Measurements from ENCODE around the gene SEMA4C.

Gene SEMA4C, protein sequence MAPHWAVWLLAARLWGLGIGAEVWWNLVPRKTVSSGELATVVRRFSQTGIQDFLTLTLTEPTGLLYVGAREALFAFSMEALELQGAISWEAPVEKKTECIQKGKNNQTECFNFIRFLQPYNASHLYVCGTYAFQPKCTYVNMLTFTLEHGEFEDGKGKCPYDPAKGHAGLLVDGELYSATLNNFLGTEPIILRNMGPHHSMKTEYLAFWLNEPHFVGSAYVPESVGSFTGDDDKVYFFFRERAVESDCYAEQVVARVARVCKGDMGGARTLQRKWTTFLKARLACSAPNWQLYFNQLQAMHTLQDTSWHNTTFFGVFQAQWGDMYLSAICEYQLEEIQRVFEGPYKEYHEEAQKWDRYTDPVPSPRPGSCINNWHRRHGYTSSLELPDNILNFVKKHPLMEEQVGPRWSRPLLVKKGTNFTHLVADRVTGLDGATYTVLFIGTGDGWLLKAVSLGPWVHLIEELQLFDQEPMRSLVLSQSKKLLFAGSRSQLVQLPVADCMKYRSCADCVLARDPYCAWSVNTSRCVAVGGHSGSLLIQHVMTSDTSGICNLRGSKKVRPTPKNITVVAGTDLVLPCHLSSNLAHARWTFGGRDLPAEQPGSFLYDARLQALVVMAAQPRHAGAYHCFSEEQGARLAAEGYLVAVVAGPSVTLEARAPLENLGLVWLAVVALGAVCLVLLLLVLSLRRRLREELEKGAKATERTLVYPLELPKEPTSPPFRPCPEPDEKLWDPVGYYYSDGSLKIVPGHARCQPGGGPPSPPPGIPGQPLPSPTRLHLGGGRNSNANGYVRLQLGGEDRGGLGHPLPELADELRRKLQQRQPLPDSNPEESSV

DNA sequence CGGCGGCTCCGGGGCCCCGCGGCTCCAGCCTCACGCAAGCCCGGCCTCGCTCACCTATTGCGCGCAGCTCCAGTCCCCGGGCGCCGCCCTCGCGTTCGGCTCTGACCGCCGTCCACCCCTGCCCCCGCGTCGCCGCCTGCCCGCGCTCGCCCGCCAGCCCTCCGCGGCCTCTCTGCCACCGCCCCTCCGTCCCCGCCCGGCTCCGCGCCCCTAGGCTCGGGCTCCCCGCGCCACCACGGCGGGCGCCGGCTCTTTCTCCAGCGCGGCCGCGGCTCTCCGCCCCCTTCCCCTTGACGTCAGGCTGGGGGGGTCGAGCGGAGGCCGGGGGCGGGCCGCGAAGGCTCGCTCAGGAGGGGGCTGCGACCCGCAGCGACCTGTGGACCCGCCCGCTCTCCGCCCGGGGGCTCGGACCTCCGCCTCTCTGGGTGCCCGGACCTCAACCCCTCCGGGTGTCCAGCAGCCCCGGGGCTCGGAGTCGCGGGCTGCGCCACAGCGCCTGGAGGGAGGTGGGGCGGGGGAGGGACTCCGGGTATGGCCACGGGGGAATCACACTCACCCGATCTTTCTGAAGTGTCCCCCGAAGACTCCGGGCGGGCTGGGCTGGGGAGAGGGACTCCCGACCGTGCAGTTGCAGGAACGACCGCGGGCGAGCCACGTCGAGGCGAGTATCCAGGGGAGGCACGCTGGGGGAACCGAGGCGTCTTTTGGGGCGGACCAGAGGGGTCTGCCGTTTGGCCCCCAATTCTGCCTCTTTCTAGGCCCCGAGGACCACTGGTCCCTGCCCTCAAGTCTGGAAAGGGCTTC is at the start of gene SEMA4C:
SEMA4C (minus strand) TSS at position 259 of the 804 bp plus-strand sequence. CDS start 2,194 bp downstream, outside the sequence.
- DNase-seq (ENCODE audit: low read depth) = no peak

DNA sequence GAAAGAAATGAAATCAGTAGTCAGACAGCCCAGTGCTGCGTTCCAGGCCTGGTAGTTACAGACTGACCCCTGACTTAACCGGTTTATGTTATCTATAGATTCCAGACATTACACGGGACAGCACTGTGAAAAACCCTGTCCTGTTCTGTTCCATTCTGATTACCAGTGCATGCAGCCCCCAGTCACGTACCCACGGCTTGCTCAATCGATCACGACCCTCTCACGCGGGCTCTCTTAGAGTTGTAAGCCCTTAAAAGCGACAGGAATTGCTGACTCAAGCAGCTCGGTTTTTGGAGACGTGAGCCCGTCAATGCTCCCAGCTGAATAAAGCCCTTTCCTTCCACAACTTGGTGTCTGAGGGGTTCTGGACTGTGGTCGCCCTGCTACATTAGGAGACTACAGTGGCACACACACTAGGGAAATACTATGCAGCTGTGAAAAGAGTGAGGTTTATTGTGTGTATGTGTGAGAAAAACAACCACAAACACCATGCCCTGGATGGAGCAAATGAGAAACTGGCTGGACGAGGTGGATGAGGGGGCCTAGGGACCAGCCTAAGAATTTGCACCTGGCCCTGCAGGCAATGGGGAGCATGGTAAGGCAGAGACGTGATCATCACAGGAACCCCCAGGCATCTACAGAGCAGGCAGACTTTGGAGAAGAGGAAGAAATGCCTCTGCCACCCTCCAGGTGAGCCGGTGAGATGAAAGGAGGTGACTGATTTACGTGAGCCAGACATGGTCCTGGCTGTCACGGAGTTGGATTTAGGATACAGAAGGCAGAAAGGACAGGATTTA is 49.1 kb upstream of the SEMA4C start:
- no peak for DNase-seq (ENCODE audit: low read depth)

DNA sequence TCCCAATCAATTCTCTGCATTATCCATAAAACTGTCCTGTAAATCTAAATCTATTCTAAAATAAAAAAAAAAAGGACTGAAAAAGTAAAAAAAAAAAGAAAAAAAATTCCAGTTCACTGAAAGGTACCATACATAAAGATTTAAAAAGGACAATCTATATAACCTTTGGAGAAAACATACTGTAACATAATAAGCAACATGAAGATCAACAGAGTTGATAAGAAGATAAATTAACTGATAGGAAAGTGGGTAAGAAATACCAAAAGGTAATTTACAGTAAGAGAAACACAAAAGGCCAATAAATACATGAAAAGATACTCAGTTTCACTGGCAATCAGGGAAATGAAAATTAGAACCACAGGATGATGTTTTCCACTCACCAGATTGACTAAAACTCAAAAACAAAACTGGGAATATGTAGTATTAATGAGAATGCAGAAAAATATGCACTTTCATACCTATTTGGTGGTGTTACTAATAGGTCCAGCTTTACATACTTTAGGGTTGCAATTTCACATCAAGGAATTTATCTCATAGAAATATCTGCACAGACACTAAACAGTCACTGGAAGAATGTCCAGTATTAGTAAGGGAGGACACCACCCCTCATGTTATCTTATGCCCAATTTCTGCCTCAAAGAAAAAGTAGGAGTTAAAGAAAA is 48.3 kb upstream of the SEMA4C start:
- no peak for DNase-seq (ENCODE audit: low read depth)

DNA sequence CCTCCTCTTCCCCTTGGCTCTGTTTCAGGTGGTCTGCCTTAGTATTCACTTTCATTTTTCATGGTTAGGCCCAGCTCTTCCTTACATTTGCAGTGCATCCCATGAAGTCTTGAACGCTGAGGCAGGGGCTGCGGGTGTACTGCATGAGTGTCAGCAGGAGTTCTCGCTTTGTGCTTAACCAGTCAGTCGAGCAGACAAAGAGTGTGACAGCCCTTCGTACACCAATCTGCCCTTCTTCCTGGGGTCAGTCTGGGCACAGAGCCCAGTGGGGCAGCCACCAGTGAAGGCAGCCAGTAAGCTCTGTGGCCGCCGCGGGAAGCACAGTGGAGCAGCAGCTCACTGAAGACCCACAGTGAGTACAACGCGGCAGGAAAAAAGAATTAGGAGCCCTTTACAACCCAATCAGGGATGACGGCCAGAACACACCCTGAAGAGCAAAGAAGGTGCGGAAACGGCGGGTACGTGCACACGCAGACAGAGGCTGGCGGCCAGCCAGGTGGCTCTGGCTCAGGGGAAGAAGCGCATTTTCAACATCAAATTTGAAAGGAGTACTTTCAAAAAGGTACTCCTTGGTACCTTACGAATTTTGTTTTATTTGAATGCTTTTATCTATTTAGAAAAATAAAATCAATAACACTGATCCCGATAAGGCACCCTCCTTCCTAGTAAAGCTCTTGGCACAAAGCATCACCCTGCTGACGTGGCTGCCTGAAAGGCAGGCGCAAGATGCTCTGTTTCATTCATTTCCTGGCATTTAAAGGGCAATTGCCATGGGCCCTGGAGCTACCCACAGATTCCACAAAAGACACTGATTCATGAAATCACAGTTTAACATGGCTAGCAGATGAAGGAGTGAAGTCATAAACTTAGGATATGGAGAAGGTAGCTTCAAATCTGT is 47.0 kb upstream of the SEMA4C start:
- DNase-seq (ENCODE audit: low read depth) = no peak

DNA sequence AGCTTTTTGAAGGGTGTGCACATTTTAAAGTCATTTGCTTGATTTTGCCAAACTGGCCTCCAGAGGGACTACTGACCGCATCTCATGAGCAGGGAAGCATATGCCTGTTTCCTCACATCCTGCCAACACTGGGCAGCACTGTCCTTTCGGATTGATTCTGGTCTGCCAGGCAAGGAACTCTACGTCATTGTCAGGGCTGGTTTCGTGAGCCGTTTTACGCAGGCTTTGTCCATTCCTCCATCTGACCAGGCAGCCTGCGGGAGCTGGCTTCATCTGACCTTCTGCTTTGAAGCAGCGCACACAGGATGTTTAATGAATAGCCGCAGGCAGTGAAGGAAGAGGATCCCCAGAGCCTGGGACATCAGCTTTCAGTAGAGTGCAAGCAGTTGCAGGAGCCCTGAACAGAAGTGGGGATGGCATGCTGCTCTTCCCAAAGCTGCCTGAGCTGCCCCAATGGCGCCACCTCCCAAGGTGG is 46.3 kb upstream of the SEMA4C start:
- DNase-seq (ENCODE audit: low read depth) = no peak

DNA sequence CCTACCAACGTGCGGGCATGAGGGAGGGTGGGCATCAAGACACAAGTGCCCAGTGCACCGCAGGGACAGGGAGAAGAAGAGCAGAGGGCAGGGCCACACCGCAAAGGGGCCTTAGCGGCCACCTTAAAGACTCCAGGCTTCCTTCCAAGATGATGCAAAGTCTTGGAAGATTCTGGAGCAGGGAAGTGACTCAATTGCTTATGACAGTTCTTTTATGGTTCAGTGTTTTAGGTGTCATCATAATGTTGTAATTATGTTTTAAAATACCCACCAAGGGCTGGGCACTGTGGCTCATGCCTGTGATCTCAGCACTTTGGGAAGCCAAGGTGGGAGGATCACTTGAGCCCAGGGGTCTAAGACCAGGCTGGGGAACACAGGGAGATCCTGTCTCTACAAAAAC is 44.5 kb upstream of the SEMA4C start:
- DNase-seq (ENCODE audit: low read depth) = peak; percentile 27

DNA sequence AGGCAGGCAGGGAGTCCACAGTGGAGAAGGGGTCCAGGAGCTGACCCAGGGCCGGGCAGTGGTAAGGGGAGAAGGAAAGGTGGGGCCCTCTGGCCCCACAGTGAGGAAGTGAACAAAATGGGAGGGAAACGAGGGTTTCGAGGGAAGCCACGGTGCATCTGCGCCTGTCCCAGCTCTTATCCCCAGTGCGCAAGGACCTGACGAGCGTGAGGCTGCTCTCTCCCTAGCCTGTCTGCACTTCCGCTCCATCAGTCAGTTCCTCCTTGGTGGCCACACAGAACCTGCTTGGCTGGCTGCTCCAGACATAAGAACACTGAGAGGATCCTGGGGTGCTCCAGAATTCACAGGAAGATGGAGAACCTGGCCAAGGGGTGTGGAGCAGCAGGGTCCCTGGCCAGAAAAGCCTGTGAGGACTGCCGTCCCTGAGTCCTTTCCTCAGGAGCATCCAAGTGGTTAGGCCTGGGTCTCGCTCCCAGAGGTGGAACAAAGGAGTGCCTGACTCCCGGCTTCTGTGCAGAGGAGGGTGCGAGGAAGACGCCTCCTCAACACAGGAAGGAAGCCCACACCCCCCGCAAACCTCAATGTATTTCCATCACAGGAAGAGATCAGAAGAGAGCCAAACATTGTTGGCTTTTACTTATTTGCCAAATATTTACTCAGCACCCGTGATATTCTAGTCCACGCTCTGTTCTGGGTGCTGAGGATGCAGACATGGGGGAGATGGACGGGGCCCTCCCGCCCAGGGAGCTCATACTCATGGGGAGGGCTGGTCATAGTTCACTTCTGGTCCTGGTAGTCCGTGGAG is 43.7 kb upstream of the SEMA4C start:
- DNase-seq (ENCODE audit: low read depth) = no peak

DNA sequence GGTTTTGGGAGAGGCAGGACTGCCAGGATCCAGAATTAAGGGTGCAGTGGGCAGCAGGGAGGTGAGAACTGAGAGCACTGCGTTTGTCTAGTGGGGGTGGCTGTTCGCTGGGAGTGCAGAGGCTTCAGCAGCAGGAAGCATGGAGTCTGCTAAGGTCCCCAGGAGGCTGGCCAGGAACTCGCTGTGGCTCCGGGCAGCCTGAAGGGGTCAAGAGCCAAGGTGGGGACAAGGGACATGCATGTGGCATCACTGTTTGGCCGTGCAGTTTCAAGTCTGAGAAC is 43.2 kb upstream of the SEMA4C start:
- no peak for DNase-seq (ENCODE audit: low read depth)

DNA sequence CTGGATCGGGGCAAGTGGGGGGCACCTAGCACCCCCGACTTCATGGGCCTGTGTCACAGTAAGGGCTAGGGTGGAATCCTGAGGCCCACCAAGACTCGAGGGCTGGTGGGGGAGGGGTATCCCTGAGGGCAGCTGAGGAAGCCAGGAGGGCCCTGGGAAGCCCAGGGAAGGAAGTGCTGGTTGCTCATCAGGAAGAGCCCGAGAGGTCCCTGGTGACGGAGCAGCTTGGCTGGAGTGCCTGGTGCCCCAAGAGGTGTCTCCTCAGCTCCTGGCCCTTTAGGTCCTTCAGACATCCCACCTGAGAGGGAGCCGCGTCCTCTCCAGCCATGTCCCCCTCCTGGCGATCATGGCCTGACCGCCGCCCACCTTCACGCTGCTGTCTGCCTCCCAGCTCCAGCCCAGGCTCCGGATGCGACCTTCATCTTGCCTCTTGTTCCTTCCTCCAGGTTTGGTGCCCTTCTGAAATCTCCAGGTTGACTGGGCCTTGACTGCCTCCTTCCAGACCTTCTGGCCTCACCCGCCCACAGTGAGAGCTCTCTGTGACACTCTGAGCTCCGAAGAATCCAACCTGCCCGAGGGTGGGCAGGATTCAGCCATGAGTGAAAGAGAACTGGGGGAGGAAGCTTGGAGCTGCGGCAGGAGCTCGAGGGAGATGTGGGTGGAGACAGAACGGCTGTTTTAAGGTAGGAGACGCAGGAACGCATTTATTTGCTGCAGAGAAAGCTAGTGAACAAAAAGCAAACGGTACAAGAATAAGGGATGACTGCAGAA is 42.7 kb upstream of the SEMA4C start:
- DNase-seq (ENCODE audit: low read depth) = no peak

DNA sequence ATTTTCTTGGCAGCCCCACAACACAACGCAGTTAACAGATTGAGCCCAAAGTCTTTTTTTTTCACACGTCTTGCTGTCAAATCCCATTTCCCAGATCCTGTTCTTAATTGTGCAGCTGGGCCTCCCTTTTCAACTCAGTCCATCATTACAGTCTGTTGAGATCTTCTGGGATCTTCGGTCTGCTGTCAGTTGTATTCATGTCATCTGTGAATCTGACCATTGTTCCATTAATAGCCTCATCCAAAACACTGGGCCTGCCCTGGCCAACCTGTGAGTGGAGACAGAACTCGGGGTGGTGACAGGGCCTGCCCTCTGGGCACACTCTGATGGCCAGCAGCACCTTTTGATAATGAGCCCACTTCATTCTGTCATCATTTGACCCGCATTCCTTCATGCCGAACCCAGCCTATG is 39.7 kb upstream of the SEMA4C start:
- DNase-seq (ENCODE audit: low read depth) = no peak

DNA sequence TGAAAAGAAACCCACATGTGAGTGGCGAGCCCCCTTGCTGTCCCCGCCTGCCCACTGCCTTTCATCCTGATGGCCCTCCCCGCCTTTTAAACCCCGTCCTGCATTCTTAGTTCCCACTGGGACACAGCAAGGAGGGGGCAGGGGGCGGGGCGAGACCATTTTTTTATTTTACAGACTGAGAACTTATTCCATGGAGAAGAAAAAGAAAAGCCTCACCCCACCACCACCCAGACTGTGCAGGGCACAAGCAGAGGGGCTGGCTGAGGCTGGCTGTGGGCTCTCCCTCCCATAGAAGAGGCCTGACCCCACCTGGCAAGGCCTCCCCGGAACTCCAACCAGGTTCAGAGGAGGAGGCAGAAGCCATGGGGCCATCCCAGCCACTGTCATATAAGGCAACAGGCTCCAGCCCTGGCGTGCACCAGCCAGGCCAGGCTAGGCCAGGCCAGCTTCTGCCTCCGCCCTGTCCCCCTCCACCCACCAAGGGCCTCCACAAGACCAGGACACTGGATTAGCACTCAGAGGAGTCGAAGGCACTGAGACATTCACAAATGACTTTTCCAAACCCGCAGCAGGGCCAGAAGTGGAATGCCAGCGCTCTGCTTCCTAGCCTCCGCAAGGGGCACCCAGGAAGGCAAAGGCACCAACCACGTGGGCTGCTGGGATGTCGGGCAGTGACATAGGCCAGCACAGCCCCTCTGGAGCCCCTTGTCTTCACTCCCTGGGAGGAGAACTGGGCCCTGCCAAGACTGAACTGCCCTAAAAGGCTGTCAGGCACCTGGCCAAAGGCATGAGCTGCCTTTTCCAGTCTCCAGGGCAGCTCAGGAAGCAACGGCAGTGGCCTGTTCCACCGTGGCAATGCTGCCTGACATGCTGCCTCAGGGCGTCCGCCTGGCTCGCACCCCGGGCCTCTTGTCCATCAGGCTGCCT is 37.5 kb upstream of the SEMA4C start:
- DNase-seq (ENCODE audit: low read depth) = peak; percentile 31

DNA sequence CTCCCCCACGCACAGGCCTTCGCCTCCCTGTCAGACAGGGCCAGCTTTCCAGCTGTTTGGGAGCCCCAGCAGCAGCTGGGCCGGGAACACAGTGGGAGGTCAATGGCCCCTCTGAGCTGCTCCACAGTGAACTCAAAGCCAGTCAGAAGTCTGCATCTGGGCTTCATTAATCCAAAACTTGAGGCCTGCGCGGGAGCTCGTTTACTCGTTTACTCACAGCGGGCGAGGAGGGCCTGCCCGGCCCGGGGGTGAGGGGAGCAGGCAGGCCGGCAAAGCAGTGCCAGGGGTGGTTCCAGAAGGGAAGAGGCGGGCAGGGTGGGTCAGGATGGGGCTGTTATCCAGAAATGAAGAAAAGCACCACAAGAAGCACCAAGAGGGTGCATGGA is 36.8 kb upstream of the SEMA4C start:
- DNase-seq (ENCODE audit: low read depth) = no peak

DNA sequence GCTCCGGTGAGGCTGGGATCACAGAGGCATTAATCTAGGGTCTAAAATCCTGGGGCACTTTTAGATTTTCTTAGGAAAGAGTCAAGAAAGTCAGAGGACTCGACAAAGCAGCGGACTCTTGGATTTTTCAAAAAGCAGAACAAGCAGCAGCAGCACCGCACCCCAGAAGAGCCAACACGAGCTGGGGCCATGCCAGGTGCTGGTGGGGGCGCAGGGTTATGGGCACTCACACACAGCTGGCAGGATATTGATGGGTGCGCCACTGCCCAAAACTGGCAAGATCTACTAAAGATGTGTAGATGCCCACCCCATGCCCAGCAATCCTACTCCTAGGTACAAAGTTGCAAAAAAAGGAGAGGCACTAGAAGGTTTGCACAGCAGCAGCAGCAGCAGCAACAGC is 33.9 kb upstream of the SEMA4C start:
- no peak for DNase-seq (ENCODE audit: low read depth)

DNA sequence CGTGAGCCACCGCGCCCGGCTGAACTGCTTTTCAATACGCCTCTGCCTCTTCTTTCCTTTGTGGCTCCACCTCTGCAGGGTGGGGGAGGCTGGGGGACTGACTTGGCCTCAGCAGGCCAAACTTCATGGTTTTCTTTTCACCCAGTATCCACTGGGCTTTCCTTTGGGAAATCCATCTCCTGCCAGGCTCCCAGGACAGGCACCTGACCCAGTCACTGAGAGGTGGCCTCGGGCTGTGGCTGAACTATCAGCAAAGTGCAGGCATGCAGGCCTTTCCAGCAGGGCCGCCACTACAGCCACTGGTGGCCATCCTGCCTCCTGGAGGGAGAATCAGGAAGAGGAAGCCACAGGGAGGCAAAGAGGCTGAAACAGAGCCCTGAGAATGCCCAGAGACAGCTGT is 33.4 kb upstream of the SEMA4C start:
- no peak for DNase-seq (ENCODE audit: low read depth)

DNA sequence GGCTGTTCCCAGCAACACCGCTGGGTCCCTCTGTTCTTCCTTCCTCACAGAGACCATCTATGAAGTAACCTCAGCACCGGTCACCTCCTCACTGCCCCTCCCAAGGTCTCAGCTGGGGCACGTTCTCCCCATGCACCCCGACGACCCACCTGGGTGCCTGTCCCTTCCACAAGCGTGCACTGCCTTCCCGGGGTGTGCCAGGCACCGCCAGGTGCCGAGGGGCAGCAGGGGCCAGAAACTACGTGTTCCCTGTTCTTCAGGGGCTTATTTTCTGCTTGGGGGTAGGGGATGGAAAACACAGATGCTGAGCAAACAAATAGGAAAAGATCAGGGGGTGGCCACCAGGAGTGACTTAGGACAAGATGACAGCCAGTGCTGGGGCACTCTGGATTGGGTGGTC is 30.4 kb upstream of the SEMA4C start:
- DNase-seq (ENCODE audit: low read depth) = no peak

DNA sequence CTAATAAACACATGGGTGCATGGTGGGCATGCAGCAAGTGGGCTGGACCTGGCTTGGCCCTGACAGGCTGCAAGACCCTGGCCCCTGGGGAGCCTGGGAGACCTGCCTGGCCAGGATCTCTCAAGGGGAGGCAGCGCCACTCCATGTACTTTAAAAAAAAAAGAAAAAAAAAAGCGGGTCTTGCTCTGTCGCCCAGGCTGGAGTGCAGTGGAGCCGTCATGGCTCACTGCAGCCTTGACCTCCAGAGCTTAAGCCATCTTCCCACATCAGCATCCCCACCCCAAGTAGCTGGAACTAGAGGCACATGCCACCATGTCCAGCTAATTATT is 29.5 kb upstream of the SEMA4C start:
- DNase-seq (ENCODE audit: low read depth) = no peak

DNA sequence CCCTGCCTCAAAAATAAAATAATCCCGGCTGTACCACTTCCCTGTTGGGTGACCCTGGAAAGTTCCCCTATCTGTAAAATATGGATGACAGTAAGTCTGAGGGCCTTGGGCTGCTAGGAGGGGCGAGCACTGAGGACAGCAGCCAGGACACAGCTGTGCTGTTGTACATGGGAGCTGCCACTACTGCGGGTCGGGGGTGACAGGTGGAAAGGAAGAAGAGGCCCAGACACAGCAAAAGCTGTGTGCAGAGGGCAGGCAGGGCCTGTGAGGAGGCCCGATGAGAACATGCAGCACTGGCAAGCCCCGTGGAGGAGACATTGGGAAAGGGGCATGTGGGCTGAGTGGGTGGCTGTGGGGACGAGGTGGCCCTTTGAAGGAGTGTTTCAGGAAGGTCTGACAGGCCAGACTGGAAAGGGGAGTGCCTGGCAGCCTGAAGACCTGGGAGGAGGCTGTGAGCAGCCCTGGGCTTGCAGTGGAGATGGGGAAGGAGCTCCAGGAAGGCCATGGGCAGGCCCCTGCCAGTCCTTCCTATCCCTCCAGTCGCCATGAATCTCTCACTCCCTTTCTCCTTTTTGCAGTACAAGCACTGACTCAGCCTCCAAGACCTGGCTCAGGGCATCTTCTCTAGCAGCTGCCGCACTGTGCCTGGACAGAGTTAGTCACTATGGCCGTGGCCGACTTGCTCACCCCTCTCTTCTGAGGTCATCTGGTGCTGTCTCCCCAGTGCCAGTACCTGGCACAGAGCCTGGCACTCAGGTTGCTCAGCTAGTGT is 28.9 kb upstream of the SEMA4C start:
- no peak for DNase-seq (ENCODE audit: low read depth)

Data from GM04503 (cell line).